Caki2 (cell line): ENCODE data around the gene CXADR. TPM values are rescaled to one million over a fixed set of nuclear protein-coding genes. Genes with fewer than 3 reads are reported as not detected.
"Not testable (repeated sequence)": the region's sequence is repeated elsewhere in the genome, so short reads cannot be mapped to it uniquely, and the experiment has no call there.

Experiments
- DNase-seq: peaks from one replicate; pipeline ENCODE4 v3.0.0-alpha.2; 2015; ENCODE audit warnings: low read depth
- in situ Hi-C: cut with HindIII; loops from 2 replicates; pipeline ENCODE4 v1.10.0; 2016; ENCODE audit warnings: low sequenced_read_pairs, low pct_unique_long_range_greater_than_20kb, mixed read lengths
- total RNA-seq: library from RNA; depleted of rRNA; stranded (reverse); fragments of >200 nt; shearing (Covaris generic); gene quantifications from 2 replicates; pipeline ENCODE4 v1.2.3, GENCODE V29; 2014; ENCODE audit warnings: low replicate concordance

Gene CXADR
- total RNA-seq, 1 experiment from 2014 or later, result 11.5 TPM

DNA sequence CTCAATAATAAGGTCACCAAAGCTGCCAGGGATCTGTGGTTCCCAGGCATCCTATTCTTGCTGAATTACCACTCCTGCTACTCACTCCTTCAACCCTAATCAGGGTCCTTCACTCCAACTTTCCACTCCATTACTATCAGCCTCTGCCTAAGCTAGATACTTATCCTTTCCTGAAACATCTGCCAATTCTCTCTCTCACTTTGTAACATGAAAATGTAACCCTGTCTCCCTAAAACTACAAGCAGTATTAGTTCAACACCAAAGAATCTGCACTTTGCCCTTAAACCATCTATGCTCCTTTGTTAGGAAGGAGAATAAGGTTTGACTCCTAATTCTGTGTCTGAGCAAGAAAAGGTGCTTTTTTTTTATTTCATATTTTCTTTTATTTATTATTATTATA lies 15.5 kb upstream of the CXADR start:
- in situ Hi-C loops, result no loop called here
- no peak for DNase-seq

DNA sequence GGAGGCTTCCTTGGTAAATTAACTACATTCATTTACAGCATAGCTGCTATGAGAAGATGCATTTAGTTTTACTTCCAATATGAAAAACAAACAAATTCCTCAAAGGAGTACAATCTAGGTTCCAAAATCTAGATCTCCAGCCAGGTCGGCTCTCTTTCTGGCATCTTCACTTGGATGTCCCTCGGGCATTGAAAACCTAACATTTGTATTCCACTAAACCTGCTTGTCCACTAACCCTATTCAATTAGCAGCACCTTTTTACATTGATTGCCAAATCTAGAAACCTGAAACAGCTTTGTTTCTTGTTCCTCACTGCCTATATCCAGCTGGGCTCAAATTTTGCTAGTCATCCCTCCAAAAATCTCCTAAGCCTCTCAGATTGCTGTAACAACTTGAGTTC lies 14.3 kb upstream of the CXADR start:
- no peak for DNase-seq
- in situ Hi-C loops, result no loop called here

GRCh38 chr21:17501107-17502006 lies 11.5 kb upstream of the CXADR start:
- no peak for DNase-seq
- in situ Hi-C loops, result no loop called here

DNA sequence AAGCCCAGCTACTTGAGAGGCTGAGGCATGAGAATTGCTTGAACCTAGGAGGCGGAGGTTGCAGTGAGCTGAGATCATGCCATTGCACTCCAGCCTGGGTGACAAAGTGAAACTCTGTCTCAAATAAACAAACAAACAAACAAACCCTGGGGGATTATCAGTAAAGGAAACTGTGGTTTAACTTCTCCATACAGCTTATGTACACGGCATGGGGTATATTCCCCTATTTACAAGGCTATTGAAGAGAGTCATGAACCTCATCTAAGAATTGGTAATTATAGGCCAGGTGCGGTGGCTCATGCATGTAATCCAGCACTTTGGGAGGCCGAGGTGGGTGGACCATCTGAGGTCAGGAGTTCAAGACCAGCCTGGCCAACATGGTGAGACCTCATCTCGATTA lies 9.9 kb upstream of the CXADR start:
- in situ Hi-C loops, DNase-seq: not testable (repeated sequence)

- DNase-seq, result no peak
- in situ Hi-C loops, result no loop called here
Measured at GRCh38 chr21:17506951-17507350, 5.9 kb upstream of the CXADR start.

- in situ Hi-C loops, result no loop called here
- no peak for DNase-seq
Measured at GRCh38 chr21:17507591-17507990, 5.3 kb upstream of the CXADR start.

- peak; percentile 61 for DNase-seq
- in situ Hi-C loops, result no loop called here
Measured at GRCh38 chr21:17513214-17514123, 626 bp downstream of the CXADR start.

GRCh38 chr21:17514124-17514845 lies 1.4 kb downstream of the CXADR start:
- in situ Hi-C loops, result no loop called here
- no peak for DNase-seq

- DNase-seq, in situ Hi-C loops: not testable (repeated sequence)
Measured at GRCh38 chr21:17517008-17517407, 4.2 kb downstream of the CXADR start.

GRCh38 chr21:17519208-17519738 lies 6.4 kb downstream of the CXADR start:
- DNase-seq, result no peak
- in situ Hi-C loops, result no loop called here

GRCh38 chr21:17519965-17520609 lies 7.2 kb downstream of the CXADR start:
- no peak for DNase-seq
- in situ Hi-C loops, result no loop called here

DNA sequence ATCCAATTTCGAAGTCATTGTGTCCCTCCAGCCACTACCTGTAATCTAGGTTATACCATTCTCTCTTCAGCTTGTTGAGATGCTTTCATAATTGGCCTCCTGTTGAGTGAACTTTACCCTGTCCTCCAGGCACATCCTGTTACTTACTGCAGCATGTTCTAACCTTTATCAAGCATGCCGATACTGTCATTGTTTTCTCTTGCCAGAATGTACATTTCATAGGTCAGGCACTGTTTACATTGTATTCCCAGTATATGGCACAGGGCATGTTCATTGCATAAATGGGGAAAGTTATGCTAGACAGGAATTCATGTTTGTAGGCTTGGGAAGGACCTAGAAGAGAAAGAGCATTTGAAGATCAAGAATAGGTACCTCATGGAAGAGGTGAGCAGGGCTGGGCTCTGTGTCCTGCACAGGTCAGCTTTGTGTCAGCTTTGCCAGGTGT lies 10.2 kb downstream of the CXADR start:
- in situ Hi-C loops, result no loop called here
- DNase-seq, result no peak

GRCh38 chr21:17523979-17524494 lies 11.2 kb downstream of the CXADR start:
- in situ Hi-C loops, DNase-seq: not testable (repeated sequence)

- DNase-seq, result no peak
- in situ Hi-C loops, result no loop called here
Measured at GRCh38 chr21:17524635-17525034, 11.8 kb downstream of the CXADR start.

DNA sequence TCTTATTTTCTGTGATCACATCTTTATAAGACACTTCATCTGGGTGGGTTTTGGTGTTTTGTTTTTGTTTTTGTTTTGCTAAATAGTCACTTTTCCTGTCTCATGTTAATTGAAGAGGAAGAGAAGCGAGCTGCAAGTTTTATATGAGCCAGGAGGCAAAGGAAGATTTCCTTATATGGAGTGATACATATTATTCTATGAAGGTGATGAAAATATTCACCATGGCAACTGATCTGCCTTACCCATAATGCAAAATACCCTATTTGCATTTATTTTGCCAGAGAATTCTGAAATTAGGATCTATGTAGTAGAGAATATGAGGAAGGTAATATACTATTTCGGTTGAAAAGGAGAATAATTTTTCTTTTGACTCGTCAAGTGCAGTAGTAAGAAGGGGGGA lies 13.9 kb downstream of the CXADR start:
- in situ Hi-C loops, result no loop called here
- DNase-seq, result no peak

DNA sequence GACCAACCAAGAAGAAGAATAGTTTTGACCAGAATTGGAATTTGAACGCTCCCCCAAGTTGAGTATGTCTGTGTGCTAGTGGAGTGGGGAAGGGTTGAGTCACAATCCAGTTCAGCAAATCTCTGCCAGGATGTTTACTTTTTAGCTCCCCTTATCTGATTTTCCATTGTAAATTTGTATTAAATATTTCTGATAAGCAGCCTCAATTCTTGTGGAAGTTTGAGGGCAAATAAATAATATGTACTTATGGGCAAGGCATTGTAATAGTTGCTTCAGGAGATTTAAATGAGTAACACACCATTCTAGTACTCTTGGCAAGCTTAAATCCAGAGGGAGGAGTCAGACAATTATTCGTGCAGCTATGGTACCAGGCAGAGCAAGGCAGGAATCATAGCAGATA lies 14.4 kb downstream of the CXADR start:
- DNase-seq, result no peak
- in situ Hi-C loops, result no loop called here

DNA sequence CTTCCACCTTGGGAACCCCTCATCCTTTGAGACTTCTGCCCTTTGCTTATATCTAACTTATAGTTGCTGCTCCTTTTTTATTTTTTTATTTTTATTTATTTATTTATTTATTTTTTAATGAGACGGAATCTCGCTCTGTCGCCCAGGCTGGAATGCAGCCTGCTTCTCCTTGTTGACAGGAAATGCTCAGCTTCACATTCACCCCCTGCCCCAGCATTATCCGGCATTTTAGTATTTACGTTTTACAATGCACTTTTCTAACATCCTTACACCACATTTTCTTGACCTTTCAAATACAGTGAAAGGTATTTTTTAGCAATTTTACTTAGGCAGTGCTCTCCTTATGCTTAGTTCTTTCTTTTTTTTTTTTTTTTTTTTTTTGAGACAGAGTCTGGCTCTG lies 14.9 kb downstream of the CXADR start:
- no peak for DNase-seq
- in situ Hi-C loops, result no loop called here

- DNase-seq, result no peak
- in situ Hi-C loops, result no loop called here
Measured at GRCh38 chr21:17529648-17530047, 16.8 kb downstream of the CXADR start.
